DMS53 (cell line): ENCODE data around the gene MAML3.

Experiments used
- DNase-seq: peaks from one replicate; lab custom pipeline; 2025; lab: John Stamatoyannopoulos, UW

The MAML3 gene

GRCh38 chr4:140003876-140004548 lies 150.0 kb downstream of the MAML3 start:
- DNase-seq, result no peak

GRCh38 chr4:140000232-140000631 lies 153.8 kb downstream of the MAML3 start:
- no peak for DNase-seq

DNA sequence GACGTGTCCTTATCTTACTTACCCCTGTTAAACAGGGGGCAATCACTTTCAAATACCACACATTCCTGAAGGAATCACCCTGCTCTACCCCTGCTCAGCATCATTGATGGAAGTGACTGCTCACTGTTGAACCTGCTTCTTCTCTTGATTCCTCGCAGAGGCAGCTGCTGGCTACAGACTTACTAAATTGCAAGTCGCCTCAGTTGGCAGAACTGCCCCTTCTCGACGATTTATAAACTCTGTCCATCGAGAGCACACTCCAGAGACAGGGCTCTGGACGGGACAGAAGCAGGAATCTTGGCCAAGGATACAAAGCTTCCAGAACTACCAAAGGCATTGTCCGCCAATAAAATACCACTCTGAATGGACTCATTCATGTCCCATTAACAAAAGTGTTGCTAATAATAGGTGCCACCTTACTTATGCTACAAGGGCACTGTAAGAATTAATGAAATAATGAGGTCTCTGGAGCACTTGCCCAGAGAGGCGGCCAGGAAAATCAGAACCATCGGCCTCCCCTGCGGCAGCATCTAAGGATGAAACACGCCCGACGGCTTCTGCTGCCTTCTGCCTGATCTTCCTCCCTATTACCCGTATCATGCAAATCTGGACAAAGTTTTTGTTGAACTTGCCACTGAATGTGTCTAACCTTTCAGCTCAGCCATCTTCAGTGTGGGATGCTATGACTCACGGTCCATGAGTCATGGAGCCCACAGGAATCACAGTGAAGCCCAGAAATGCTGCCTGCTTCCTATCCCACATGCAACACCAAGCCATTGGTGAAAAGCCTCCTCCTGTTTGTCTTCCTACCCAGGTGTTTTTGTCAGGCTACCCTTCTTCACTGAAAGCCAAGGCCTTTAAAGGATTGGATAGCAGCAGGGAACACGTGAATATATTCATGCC lies 164.9 kb downstream of the MAML3 start:
- DNase-seq, result peak; percentile 80

- no peak for DNase-seq
Measured at GRCh38 chr4:139987502-139987850, 166.5 kb downstream of the MAML3 start.

- no peak for DNase-seq
Measured at GRCh38 chr4:139986689-139987501, 167.1 kb downstream of the MAML3 start.

- DNase-seq, result no peak
Measured at GRCh38 chr4:139986106-139986505, 167.9 kb downstream of the MAML3 start.

DNA sequence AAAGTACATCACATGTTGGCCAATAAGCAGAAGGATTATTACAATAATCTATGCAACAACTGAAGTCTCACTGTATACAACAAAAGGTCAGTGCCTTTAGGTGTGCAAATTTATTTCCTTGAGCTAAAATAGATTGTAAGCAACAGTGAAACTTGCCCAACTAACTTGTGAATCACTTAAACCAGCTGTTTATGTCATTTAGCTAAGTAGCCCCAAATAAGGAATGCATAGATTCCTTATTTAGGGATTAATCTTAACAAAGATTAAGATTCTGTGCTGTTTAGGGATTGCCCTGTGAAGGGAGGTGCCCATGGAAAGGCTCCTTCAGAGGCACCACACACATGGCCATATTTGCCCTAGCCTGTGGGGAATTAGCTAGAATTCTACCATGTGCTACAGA lies 168.6 kb downstream of the MAML3 start:
- DNase-seq, result no peak

- no peak for DNase-seq
Measured at GRCh38 chr4:139984471-139984870, 169.5 kb downstream of the MAML3 start.

GRCh38 chr4:139978692-139979091 lies 175.3 kb downstream of the MAML3 start:
- DNase-seq, result peak; percentile 29

DNA sequence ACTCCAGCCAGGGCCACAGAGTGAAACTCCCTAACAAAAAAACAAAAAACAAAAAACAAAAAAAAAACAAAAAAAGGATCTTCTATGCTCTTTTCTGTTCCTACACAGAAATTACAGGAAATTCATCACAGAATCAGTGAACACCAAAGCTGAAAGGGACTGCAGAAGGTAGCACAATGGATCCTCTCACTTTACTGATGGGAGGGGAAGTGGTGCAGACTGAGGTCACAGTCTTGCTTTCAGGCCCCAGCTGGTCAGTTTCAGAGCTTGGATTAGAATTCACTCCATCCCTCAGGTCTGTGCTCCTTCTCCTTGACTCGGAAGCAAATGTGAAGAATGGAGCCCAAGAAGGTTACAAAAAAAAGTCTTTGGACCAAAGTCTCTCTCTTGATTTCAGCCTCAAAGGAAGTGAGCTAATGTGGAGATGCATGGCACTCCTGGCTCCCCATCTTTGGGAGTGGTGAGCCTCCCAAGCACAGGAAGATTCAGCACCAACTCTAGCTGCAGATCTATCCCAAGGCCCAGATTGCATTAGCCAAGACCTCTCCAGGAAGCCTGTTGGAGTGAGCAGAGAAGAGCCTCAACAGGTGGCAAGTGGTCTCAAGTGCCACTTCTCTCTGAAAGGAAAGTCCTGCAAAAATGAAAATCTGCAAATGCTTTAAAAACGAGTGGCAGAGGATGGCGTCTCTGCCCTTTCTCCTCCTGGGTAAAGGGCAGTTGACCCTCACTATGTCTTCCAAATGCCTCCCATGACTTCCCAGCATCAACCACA lies 176.0 kb downstream of the MAML3 start:
- peak; percentile 45 for DNase-seq

GRCh38 chr4:139975830-139976272 lies 178.1 kb downstream of the MAML3 start:
- peak; percentile 19 for DNase-seq

GRCh38 chr4:139973616-139974015 lies 180.4 kb downstream of the MAML3 start:
- no peak for DNase-seq

DNA sequence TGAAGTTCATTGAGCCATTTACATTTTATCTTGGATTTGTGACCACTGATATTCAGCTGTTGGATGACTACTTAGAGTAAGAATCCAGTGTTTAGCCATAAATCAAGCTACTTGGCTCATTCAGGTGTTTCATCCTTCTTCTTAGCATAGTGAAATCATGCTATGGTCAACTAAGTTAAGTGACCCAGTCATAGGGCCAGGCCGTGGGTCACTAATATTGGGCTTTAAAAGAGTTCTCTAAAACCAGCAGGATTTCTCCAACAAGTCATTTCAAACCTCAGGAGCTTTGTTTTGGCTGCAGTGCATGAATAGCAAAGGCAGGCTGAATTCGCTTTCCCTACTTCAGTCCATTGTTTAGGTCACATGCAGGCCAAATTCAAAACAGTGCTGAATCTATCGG lies 181.0 kb downstream of the MAML3 start:
- no peak for DNase-seq

- DNase-seq, result no peak
Measured at GRCh38 chr4:139972305-139972704, 181.7 kb downstream of the MAML3 start.

DNA sequence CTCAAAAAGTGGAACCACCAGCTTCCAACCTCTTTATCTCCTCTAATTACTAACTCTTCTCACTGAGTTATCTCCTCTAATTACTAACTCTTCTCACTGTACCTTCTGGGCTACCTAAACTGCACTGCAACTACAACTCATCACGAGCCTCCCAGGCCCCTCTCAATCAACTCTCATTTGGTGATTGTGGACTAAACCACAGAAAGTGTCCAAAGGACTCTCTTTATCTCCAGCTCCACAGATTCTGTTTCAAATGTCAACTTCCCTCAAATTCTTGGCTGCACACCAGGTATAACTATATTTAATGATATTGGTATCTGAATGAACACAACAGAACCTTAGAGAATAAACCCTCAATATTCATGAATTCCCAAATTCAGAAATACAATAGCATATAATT lies 182.9 kb downstream of the MAML3 start:
- no peak for DNase-seq

- DNase-seq, result no peak
Measured at GRCh38 chr4:139969635-139970266, 184.2 kb downstream of the MAML3 start.

GRCh38 chr4:139968831-139969230 lies 185.2 kb downstream of the MAML3 start:
- DNase-seq, result no peak

DNA sequence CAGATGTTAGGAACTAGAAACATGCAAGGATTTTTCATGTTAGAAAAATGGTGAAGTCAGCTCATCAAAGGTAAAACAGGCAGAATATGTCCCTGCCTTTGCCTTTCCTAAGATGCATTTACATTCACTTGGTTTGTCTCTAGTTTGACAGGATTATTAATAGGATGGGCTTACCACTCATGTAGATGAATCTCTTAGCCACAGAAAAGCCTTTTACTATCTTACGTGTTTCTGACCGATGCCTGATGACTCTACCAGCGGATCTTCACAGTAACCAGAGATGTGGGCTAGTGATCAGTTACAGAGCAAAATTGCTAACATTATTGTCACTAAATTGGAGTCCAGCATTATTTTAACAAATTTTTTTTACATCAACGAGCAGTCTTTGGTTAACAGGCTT lies 187.6 kb downstream of the MAML3 start:
- DNase-seq, result no peak

- no peak for DNase-seq
Measured at GRCh38 chr4:139965789-139966188, 188.2 kb downstream of the MAML3 start.

DNA sequence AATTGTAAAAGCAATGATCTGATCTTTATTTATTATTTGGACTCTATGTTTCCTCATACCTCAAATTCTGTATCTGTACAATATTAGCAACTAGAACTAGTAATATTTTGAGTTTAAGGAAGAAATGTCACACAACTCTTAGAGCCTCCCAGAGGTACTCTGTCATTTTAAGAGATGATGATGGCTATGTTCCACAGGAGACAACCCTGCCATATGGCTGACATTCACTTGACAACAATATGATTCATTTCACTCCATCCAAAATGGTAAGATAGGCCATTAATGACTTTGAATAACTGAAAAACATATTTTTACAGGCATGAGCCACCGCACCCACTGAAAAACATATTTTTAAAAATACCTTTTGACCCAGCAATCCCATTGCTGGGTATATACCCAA lies 190.3 kb downstream of the MAML3 start:
- DNase-seq, result no peak

GRCh38 chr4:139962130-139962684 lies 191.8 kb downstream of the MAML3 start:
- DNase-seq, result no peak
